RCC 7860 (cell line): ENCODE measurements around the gene SCAP.

Source experiments
- DNase-seq: peaks from one replicate; pipeline ENCODE4 v3.0.0-alpha.2; 2015; ENCODE audit warnings: low spot score
- FAIRE-seq: peaks from 2 replicates; lab custom pipeline; 2012; peaks lifted over from hg19 to GRCh38; lab: Jason Lieb, UNC

SCAP gene

DNA sequence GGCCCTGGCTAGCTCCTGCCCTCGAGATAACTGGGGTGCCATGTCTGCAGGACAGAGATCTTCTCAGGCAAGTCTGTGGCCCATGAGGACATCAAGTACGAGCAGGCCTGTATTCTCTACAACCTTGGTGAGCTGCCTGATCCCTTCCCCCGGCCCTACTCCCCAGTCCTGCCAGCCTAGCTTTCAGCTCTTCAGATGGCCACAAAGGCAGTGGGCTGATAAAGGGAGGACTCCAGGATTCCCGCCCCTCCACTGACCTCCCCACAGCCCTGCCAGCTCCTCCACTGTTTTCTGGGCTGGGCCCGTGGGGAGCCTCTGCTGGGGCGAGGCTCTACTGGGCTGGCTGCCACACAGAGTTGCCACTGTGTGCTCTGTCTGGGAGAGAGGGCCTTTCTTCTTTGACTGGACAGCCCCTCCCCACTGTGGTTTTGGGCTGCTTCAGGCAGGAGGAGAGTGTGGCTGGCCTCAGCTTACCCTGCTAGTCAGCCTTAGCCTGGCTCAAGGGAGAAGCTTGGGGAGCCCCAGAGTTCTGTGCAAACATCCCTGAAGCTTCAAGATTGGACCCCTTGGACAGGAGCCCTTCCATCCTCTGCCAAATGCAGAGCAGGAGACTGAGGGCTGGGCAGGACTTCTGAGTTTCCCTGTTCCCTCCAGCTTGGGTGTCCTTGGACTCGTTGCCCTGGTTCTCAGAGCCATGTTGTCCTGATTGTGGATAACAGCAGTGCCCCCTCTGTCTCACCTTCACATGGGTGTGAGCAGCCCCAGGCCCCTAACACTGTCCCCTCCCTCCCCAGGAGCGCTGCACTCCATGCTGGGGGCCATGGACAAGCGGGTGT is 70.6 kb downstream of the SCAP start:
- no peak for DNase-seq
- no peak for FAIRE-seq

DNA sequence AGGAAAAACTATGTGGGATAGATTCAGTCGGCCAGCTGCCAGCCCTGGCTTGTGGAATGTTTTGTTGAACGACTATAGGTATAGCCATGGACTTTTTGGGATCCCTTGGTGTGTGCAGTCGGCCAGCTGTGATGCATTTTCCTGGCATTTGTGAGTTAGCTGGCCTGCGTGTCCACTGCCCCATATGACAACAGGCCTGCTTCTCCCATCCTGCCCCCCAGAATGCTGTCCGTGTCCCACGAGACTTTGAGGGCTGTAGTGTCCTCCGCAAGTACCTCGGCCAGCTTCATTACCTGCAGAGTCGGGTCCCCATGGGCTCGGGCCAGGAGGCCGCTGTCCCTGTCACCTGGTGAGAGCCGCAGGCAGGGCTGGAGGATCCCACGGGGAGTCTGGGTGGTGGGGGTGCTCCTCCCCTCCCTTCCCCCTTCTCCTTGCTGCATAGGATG is 71.3 kb downstream of the SCAP start:
- DNase-seq: no peak

DNA sequence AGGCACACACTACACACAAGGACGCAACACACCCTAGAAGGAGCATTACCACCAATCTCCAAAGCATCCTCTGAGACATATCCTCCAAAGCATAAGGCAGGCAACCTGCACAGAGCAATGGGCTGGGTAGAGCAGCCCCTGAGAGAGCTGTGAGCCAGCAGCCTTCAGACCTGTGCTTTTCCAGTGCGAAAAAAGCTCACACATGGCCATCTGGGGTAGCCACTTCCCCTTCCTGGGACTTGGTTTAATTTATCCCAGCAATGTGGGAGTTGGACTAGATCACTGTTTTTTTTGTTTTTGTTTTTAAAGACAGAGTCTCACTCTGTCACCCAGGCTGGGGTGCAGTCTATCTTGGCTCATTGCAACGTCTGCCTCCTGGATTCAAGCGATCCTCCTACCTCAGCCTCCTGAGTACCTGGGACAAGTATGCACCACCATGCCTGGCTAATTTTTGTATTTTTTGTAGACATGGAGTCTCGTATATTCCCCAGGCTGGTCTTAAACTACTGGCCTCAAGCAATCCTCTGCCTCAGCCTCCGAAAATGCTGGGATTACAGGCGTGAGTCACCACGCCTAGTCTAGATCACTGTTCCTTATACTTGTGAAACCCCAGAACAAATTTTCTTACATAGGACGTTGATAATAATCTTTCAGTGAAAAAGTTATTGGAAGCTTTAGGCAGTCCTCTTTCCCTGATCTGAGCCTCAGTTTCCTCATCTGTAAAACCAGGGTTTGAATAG is 76.0 kb downstream of the SCAP start:
- FAIRE-seq (no peak), DNase-seq (no peak)

More for the DNA sequence above, 71.3 kb downstream of the SCAP start:
- no peak for FAIRE-seq

DNA sequence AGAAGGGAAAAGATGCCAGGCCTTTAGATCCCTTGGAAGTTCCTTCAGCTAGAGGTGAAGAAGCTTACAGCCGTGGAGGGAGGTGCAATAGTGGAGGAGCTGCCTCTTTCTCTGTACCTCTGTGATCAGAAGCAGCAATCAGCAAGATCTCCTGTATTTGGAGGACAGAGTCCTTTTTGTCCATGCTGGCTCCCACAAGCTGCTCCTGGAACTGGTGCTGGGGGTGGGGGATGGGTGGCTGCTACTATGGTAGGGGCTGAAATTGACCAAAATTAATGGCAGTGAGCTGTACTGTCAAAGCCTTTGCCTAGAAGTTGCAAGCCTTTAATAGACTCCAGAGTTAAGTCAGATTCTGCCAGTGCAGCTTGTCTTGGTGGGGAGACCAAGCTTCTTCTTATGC is 76.7 kb downstream of the SCAP start:
- DNase-seq (no peak), FAIRE-seq (no peak)

DNA sequence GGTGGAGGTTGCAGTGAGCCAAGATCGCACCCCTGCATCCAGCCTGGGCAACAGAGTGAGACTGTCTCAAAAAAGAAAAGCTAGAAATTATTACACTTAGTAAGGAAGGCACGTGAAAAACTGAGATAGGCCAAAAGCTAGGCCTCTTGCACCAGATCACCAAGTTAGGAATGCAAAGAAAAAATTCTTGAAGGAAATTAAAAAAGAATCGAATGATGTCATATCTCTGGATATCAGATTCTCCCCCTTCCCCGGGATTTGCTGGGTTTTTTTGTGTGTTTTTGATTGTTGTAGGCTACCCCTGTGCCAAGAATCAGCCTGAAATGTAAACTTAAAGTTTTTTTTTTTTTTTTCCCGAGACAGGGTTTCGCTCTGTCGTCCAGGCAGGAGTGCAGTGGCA is 77.5 kb downstream of the SCAP start:
- no peak for DNase-seq
- FAIRE-seq: no peak

DNA sequence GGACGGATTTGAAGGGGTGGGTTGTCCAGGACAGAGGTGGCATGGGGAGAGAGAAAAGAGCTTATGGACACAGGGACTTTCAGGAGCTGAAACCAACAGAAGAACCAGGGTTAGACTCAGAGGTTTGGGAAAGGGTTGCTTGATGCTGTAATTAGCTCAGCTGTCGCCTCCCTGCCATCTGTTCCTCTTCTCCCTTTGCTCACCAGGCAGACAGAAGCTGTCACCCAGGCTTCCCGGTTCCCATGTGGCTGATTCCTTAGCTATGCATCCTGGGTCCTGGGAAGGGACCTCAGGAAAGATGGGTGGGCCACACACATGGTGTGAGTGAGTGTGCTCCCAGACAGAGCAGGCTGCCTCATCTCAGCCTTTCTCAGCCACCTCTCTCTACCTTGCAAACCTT is 80.9 kb downstream of the SCAP start:
- FAIRE-seq (no peak), DNase-seq (no peak)

DNA sequence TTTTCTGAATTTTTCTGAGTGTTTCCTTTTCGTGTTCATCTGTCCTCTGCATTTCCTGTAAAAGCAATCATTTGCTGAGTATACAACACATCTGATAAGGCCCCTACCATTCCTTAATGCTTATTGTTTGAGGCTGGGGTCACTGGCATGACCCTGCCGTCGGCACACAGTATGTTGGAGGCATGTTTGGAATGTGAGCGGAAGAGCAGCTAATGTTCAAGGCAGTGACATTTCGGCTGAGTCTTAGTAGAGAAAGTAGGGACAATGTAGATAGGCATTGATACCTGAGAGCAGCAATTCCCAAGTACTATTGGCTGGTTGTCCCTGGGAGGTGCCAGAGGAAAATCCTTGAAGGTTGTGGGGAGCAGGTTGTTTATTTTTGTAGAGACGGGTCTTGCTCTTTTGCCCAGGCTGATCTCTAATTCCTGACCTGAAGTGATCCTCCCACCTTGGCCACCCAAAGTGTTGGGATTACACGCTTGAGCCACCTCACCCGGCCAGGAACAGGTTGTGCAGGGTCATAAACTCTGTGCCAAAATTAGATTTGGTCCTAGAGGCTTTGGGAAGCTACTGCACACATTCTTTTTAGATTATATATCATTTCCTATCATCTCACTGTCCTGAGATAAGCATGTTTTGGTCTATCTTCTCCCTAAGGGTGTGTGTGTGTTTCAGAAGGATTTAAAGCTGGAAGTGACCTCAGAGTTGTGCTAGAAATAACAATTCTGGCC is 81.4 kb downstream of the SCAP start:
- no peak for FAIRE-seq

DNA sequence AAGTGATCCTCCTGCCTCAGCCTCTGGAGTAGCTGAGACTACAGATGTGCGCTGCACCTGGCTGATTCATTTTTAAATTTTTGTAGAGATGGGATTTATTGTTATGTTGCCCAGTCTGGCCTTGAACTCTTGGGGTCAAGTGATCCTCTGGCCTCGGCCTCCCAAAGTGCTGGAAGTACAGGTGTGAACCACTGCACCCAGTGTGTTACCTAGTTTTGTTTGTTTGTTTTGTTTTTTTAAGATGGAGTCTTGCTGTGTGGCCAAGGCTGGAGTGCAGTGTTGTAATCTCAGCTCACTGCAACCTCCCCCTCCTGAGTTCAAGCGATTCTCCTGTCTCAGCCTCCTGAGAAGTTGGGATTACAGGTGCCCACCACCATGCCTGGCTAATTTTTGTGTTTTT is 82.8 kb downstream of the SCAP start:
- no peak for FAIRE-seq
- no peak for DNase-seq

More for the DNA sequence above, 81.4 kb downstream of the SCAP start:
- DNase-seq: no peak

DNA sequence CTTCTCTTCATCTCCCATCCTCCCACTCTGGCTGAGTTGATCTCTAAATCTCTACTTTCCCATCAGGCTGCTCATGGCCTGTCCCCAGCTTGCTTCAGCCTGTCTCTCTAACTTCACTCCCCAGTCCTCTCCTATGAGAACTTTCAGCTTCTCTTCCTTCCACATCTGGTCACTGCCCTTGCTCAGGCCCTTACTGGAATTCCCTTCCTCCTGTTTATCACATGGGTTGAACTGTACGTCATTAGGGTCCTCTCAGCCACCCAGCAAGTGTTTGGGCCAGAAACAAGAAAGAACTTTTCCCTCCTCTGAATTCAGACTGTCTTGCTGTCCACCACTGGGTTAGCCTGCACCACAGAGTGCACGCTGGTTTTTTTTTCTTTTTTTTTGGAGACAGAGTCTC is 89.9 kb downstream of the SCAP start:
- DNase-seq (no peak), FAIRE-seq (no peak)

DNA sequence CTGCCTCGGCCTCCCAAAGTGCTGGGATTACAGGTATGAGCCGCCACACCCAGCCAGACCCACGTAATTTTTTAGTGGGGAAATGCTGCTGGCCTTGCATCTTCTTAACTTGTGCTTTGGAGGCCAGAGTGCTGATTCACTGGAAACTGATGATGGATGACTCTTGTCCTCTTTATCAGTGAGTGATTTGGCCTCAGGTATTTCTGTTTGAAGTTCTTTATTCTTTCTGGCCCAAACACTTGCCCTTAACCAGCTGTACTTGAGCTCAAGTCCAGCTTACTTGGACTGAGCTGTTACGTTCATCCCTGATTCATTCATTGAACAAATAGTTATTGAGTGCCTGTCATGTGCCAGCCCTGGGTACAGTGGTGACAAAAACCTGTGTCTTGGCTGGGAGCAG is 90.7 kb downstream of the SCAP start:
- DNase-seq (peak; percentile 20), FAIRE-seq (no peak)

DNA sequence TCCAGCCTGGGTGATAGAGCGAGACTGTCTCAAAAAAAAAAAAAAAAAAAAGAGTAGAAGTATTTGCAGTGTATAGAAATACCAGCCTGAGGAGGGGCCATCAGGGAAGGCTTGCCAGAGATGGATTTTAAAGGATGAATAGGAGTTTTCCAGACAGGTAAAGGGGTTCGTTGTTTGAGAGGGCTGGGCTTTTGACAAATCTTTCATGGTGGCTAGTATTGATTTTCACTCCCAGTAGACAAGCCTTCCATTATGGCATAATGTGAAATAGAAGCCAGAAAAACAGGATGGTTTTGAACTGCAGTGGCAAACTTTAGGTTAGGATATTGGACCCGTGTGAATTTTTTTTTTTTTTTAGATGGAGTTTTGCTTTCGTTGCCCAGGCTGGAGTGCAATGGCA is 91.3 kb downstream of the SCAP start:
- DNase-seq (no peak), FAIRE-seq (no peak)

DNA sequence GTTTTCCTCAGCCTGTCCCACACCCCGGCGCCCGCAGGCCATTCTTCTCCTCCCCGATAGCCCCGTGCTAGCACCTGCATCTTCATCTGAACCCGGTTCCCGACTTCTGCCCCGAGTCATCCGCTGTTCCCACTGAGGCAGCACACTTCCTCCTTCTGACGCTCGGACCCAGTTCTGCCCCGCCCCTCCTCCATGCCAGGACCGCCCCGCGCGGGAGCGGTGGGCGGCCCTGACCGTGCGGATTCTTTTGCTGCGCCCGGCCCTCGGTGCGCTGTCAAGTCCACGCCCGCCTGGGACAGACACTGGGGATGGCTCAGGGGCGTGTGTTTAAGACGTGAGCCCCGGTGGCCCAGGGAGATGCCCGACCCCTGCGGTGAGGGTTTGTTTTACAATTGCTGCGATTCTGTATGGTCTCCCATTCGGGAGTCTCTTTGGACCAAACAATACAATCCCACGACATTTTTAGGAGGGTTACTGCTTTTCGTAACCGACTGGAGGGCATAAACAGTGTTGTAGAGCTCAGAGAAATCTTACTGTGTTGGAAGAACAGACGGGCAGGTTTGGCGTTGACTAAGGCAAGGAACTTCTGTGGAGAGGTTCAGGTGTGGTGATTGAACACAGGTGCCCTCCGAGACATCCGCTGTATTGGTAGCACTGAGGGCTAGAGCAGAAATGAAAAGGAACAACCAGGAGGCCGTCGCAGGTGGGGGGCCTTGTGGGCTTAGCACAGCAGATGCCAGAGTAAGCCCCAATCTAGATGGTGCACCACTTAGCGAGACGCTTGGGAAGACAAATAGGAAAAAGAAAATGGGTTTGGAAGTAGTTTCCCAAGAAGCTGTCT is 94.2 kb downstream of the SCAP start:
- FAIRE-seq: no peak
- DNase-seq: peak; percentile 73

DNA sequence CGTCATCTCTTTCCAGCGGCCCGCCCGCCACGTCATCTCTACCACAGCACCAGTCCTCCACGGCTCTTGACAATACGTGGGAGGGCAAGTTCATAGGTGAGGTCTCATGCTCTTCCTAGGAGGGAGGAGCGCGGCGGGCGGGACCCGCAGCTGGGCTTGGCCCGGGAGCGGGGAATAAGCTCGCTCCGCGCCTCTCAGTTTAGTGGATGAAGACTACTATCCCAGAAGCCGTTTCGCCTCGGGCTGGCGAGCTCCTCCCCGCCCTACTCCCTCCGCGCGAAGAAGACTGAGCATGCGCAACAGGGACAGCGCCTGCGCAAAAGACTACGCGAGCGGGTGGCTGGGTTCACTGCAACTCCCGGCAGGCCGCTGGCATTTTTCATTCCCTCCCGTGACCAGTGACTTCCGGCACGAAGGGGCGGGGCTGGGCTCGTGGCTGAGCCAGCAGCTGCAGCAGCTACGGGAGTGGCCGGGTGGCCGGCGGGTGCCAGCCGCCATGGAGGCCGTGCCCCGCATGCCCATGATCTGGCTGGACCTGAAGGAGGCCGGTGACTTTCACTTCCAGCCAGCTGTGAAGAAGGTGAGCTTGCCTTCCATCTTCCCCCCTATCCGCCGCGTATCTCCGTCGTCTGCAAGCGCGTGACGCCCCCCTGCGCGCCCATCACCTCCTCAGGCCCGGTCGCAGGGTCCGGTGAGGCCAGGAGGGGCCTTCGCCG is 95.0 kb downstream of the SCAP start, which contains the start of gene PTPN23:
PTPN23 (plus strand) TSS at position 421 of the 716 bp plus-strand sequence; CDS start at position 497, 76 bp downstream.
- FAIRE-seq: peak; percentile 78
- DNase-seq: peak; percentile 95

DNA sequence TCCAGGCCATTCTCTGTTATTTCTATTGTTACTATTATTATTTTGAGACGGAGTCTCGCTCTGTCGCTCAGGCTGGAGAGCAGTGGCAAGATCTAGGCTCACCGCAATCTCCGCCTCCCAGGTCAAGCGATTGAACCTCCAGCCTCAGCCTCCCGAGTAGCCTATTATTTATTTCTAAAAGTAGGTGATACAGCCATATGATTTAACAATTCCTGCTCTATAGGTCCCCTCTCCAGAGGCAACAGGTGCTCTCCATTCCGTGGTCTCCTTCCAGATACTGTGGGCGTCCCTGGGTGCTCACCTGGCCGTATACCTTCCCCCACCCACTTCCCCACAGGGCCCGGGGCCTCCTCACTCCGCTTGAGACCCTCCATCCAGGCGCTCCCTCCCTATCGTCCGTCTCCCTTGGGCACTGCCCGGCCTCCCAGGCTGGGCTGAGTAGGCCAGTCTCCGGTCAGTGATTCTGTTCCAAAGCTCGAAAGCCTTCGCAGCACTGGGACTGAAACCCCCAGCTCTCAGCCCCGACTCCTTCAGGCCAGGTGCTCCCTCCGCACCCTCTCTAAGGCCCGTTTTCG is 95.6 kb downstream of the SCAP start:
- DNase-seq (no peak), FAIRE-seq (no peak)

DNA sequence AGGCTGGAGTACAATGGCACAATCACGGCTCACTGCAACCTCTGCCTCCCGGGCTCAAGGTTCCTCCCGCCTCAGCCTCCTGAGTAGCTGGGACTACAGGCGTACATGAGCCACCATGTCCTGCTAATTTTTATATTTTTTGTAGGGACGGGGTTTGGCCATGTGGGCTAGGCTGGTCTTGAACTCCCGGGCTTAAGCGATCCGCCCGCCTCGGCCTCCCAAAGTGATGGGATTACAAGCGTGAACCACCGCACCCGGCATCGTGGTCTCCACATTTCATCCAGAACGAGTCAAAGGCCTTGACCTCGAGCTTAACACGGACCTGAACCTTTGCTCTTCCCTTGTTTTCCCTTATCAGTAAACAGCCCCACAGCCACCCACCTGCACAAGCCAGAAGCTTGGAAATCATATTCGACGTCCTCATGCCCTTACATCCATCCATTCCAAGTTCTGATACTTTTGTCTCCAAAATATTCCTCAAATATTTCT is 96.3 kb downstream of the SCAP start:
- DNase-seq: no peak

DNA sequence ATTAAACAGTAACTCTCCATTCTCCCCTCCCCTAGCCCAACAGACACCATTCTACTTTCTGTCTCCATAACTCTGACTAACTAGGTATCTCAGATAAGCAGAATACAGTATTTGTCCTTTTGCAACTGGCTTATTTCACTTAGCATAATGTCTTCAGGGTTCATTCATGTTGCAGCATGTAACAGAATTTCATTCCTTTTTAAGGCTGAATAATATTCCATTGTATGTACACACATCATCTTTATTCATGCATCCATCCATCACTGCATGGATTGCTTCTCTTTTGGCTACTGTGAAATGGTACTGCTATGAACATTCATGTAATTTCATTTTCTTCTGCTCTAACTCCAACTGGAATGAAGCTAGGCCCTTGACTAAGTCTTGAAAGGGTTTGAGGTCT is 96.9 kb downstream of the SCAP start:
- DNase-seq (no peak), FAIRE-seq (no peak)

More for the DNA sequence above, 96.3 kb downstream of the SCAP start:
- no peak for FAIRE-seq

DNA sequence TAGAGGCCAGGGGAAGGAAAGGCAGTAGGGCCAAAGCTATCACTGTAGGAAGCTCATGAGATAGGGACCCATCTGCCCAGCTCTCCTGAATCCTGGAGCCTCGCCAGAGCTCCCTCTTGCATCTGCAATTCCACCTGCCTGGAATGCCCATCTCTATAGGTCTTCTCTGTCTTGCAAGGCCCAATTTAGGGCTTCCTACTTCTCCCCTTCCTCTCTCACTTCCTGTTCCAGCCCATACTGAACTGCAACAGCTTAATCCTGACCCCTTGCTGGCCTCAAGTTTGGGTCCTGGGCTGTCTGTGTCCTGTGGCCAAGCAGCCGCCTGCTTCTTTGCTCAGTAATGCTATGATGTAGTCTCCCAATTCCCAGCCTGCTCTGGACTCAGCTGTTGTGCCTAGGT is 98.6 kb downstream of the SCAP start:
- DNase-seq: no peak
- FAIRE-seq: no peak

DNA sequence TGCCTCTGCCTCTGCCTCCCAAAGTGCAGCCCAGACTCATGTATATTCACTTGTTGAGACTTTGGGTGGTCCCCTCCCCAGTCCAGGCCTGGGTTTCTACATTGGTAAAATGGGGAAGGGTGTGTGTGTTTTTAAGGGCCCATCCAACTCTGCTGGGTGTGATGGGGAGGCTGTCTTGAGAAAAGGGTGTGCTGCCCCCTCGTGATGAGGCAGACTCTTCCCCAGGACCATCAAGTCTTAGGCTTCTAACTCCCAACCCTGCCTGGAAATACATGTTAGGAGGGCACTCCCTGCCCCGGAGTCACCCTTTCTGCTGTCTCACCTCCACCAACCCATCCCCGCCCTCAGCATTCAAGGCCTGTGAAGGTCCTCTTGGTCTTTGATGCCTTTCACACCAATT is 99.3 kb downstream of the SCAP start:
- no peak for FAIRE-seq
- DNase-seq: no peak

DNA sequence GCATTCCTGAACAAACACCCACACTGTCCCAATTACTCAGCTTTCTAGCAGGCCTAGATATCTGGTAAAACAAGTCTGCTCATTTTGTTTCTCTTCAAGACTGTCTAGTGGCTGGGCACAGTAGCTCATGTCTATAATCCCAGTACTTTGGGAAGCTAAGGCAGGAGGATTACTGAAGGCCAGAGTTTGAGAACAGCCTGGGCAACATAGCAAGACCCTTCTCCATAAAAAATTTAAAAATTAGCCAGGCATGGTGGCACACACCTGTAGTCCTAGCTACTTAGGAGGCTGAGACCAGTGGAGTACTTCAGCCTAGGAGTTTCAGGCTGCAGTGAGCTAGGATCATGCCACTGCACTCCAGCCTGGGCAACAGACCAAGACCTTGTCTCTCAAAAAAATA is 101.2 kb downstream of the SCAP start:
- DNase-seq: no peak
- no peak for FAIRE-seq
